ENCODE data around the gene SPG7.

The SPG7 gene

DNA sequence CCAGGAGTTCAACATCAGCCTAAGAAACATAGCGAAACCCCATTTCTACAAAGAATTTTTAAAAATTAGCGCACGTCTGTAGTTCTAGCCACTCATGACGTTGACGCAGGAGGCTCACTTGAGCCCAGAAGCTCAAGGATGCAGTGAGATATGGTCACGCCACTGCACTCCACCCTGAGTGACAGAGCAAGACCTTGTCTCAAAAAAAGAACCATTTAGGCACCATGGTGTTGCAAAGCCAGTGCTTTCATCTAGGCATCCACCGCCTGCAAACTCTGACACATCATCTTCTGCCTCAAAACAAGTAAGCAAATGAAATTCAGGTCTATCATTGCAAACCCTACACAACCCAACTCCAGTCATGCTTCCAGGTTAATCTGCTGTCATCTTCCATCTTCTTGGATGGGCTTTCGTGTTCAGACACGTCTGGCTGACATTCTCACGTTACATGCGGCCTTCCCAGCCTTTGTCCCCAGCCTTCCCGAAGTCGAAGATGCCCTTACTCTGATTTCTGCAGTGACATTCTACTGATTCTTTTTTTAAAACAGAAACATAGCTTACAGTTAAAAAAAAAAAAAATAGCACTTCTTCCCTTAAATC, 26.7 kb upstream of the SPG7 start:
- TF ChIP-seq, protein P1, sequence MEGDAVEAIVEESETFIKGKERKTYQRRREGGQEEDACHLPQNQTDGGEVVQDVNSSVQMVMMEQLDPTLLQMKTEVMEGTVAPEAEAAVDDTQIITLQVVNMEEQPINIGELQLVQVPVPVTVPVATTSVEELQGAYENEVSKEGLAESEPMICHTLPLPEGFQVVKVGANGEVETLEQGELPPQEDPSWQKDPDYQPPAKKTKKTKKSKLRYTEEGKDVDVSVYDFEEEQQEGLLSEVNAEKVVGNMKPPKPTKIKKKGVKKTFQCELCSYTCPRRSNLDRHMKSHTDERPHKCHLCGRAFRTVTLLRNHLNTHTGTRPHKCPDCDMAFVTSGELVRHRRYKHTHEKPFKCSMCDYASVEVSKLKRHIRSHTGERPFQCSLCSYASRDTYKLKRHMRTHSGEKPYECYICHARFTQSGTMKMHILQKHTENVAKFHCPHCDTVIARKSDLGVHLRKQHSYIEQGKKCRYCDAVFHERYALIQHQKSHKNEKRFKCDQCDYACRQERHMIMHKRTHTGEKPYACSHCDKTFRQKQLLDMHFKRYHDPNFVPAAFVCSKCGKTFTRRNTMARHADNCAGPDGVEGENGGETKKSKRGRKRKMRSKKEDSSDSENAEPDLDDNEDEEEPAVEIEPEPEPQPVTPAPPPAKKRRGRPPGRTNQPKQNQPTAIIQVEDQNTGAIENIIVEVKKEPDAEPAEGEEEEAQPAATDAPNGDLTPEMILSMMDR (IDR thresholded peaks at IDR 0.05; ENCODE audit: borderline replicate concordance, insufficient read depth, low read depth, low read length), result no peak
- H3K4me3 ChIP-seq (ENCODE audit: low read depth, low read length), result no peak overlapping the region

- H3K4me3 ChIP-seq (ENCODE audit: low read depth, low read length), result no peak overlapping the region
- TF ChIP-seq, protein P1 (IDR thresholded peaks at IDR 0.05; ENCODE audit: borderline replicate concordance, insufficient read depth, low read depth, low read length), result no peak
Measured at GRCh38 chr16:89482150-89482816, 25.9 kb upstream of the SPG7 start.

GRCh38 chr16:89482817-89483205, 25.4 kb upstream of the SPG7 start:
- TF ChIP-seq, protein P1 (IDR thresholded peaks at IDR 0.05; ENCODE audit: borderline replicate concordance, insufficient read depth, low read depth, low read length), result no peak
- H3K4me3 ChIP-seq (ENCODE audit: low read depth, low read length), result no peak overlapping the region

- TF ChIP-seq, protein P1 (IDR thresholded peaks at IDR 0.05; ENCODE audit: borderline replicate concordance, insufficient read depth, low read depth, low read length), result no peak
- no peak overlapping the region for H3K4me3 ChIP-seq (ENCODE audit: low read depth, low read length)
Measured at GRCh38 chr16:89484041-89484501, 24.1 kb upstream of the SPG7 start.

- no peak overlapping the region for H3K4me3 ChIP-seq (ENCODE audit: low read depth, low read length)
- TF ChIP-seq, protein P1 (IDR thresholded peaks at IDR 0.05; ENCODE audit: borderline replicate concordance, insufficient read depth, low read depth, low read length), result no peak
Measured at GRCh38 chr16:89484923-89485679, 23.1 kb upstream of the SPG7 start.

- TF ChIP-seq, protein P1 (IDR thresholded peaks at IDR 0.05; ENCODE audit: borderline replicate concordance, insufficient read depth, low read depth, low read length), result no peak
- no peak overlapping the region for H3K4me3 ChIP-seq (ENCODE audit: low read depth, low read length)
Measured at GRCh38 chr16:89485701-89486246, 22.4 kb upstream of the SPG7 start.
